Gastrocnemius medialis (tissue), 4 donors: ENCODE data around the gene FAM204A.

Source experiments
- POLR2A ChIP-seq, 2 donors: fragments of 450-650 bp; IDR thresholded peaks; one replicate each; pipeline ENCODE4 v1.6.1; 2017; ENCODE audit warnings: antibody characterized with exemption in 2 of 2, mild to moderate bottlenecking in 2 of 2, moderate library complexity in 2 of 2
- TF ChIP-seq, protein P1 (sequence below), 5 experiments: fragments of 450-650 bp in 3 of 5; fragments of 200-600 bp in 2 of 5; sonication (generic) in 2 of 5; IDR thresholded peaks in 4 of 5; conservative IDR thresholded peaks in 1 of 5; 1 replicate in 4 of 5; 2 replicates in 1 of 5; pipeline ENCODE4 v1.5.1; 2016 to 2019; ENCODE audit warnings: antibody characterized with exemption in 5 of 5, mild to moderate bottlenecking in 3 of 5, moderate library complexity in 3 of 5

DNA sequence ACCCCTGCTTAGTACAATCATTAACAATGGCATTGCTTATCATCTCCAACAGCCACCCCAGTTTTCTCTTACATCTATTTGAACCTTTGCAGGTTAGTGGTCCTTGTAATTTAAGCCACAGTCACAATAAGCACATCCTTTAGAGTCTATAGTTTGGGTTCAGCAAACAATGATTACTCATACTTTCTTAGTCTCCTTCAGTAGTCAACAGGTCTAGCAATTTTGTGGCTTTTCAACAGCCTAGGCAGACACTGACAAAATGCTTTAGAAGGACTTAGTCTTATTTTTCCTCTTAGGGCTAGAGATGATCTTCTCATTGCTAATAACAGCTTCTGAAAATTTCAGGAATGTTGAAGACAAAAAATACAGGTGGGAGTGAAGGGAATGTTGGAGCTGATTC lies 32.3 kb upstream of the FAM204A start:
- TF ChIP-seq, protein P1, sequence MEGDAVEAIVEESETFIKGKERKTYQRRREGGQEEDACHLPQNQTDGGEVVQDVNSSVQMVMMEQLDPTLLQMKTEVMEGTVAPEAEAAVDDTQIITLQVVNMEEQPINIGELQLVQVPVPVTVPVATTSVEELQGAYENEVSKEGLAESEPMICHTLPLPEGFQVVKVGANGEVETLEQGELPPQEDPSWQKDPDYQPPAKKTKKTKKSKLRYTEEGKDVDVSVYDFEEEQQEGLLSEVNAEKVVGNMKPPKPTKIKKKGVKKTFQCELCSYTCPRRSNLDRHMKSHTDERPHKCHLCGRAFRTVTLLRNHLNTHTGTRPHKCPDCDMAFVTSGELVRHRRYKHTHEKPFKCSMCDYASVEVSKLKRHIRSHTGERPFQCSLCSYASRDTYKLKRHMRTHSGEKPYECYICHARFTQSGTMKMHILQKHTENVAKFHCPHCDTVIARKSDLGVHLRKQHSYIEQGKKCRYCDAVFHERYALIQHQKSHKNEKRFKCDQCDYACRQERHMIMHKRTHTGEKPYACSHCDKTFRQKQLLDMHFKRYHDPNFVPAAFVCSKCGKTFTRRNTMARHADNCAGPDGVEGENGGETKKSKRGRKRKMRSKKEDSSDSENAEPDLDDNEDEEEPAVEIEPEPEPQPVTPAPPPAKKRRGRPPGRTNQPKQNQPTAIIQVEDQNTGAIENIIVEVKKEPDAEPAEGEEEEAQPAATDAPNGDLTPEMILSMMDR (IDR thresholded peaks at IDR 0.05 in 4 of 5, conservative IDR thresholded peaks at IDR 0.05 in 1 of 5) = no peak
- TF ChIP-seq POLR2A (IDR thresholded peaks at IDR 0.05) = no peak
